ENCODE measurements around the gene MYLK3. TPM values are rescaled to one million over a fixed set of nuclear protein-coding genes. Genes with fewer than 3 reads are reported as not detected.
A peak's percentile ranks its signal among the peaks of the same experiment; 100 is the strongest.

Gene MYLK3
- total RNA-seq, 1 experiment from 2014 or later: not detected

GRCh38 chr16:46762583-46762982 lies 14.4 kb upstream of the MYLK3 start:
- peak; percentile 23 for DNase-seq (ENCODE audit: unreplicated experiment)
- Mint-ChIP-seq H3K9me3 (ENCODE audit: unreplicated experiment) (no peaks in the 10 kb centered on the region), H3K4me3 (ENCODE audit: unreplicated experiment) (no peak overlapping the region), H3K27ac (ENCODE audit: low read depth, unreplicated experiment) (no peak overlapping the region), H3K4me1 (ENCODE audit: insufficient read depth, unreplicated experiment) (no peaks in the 10 kb centered on the region), H3K36me3 (ENCODE audit: insufficient read depth, unreplicated experiment) (peaks cover 6% of the 10 kb centered on the region), H3K27me3 (ENCODE audit: insufficient read depth, unreplicated experiment) (peaks cover 34% of the 10 kb centered on the region)
- intact Hi-C loops (cut with micrococcal nuclease): no loop called here
- CTCF ChIA-PET: no interaction called here
- TF ChIP-seq CTCF (IDR thresholded peaks at IDR 0.05; ENCODE audit: unreplicated experiment): no peak
- POLR2A ChIA-PET: no interaction called here
- no TSS peak for BruUV-seq (replicated peaks)

- H3K4me3 Mint-ChIP-seq (ENCODE audit: unreplicated experiment): no peak overlapping the region
- ChIA-PET CTCF (interaction anchor here (0.6 kb wide), 3 partner anchors 28 to 153 kb away, joined by 3 read pairs; no protein-coding TSS in a partner anchor), POLR2A (no interaction called here)
- no peaks in the 10 kb centered on the region for H3K4me1 Mint-ChIP-seq (ENCODE audit: insufficient read depth, unreplicated experiment)
- no peak for TF ChIP-seq CTCF (IDR thresholded peaks at IDR 0.05; ENCODE audit: unreplicated experiment)
- no peak for DNase-seq (ENCODE audit: unreplicated experiment)
- BruUV-seq (replicated peaks): no TSS peak
- intact Hi-C loops (cut with micrococcal nuclease): no loop called here
- no peaks in the 10 kb centered on the region for H3K9me3 Mint-ChIP-seq (ENCODE audit: unreplicated experiment)
- peaks cover 34% of the 10 kb centered on the region for H3K27me3 Mint-ChIP-seq (ENCODE audit: insufficient read depth, unreplicated experiment)
- H3K27ac Mint-ChIP-seq (ENCODE audit: low read depth, unreplicated experiment): no peak overlapping the region
- H3K36me3 Mint-ChIP-seq (ENCODE audit: insufficient read depth, unreplicated experiment): peaks cover 6% of the 10 kb centered on the region
Measured at GRCh38 chr16:46759309-46759708, 11.2 kb upstream of the MYLK3 start.

GRCh38 chr16:46757339-46758050 lies 9.4 kb upstream of the MYLK3 start:
- Mint-ChIP-seq H3K4me3 (ENCODE audit: unreplicated experiment) (no peak overlapping the region), H3K4me1 (ENCODE audit: insufficient read depth, unreplicated experiment) (no peaks in the 10 kb centered on the region), H3K9me3 (ENCODE audit: unreplicated experiment) (no peaks in the 10 kb centered on the region), H3K27me3 (ENCODE audit: insufficient read depth, unreplicated experiment) (peaks cover 34% of the 10 kb centered on the region), H3K36me3 (ENCODE audit: insufficient read depth, unreplicated experiment) (peaks cover 6% of the 10 kb centered on the region), H3K27ac (ENCODE audit: low read depth, unreplicated experiment) (no peak overlapping the region)
- DNase-seq (ENCODE audit: unreplicated experiment): peak; percentile 12
- no TSS peak for BruUV-seq (replicated peaks)
- ChIA-PET CTCF (interaction anchor here (0.9 kb wide), 1 partner anchor 14 kb away, joined by 3 read pairs; no protein-coding TSS in a partner anchor), POLR2A (interaction anchor here (0.6 kb wide), 1 partner anchor 65 kb away, joined by 3 read pairs; no protein-coding TSS in a partner anchor)
- TF ChIP-seq CTCF (IDR thresholded peaks at IDR 0.05; ENCODE audit: unreplicated experiment): no peak
- intact Hi-C loops (cut with micrococcal nuclease): no loop called here

GRCh38 chr16:46756772-46757171 lies 8.6 kb upstream of the MYLK3 start:
- no peak for TF ChIP-seq CTCF (IDR thresholded peaks at IDR 0.05; ENCODE audit: unreplicated experiment)
- no peak overlapping the region for H3K27ac Mint-ChIP-seq (ENCODE audit: low read depth, unreplicated experiment)
- H3K36me3 Mint-ChIP-seq (ENCODE audit: insufficient read depth, unreplicated experiment): peaks cover 3% of the 10 kb centered on the region
- CTCF ChIA-PET: interaction anchor here (0.9 kb wide), 1 partner anchor 13 kb away, joined by 3 read pairs; no protein-coding TSS in a partner anchor
- intact Hi-C loops (cut with micrococcal nuclease): no loop called here
- H3K4me1 Mint-ChIP-seq (ENCODE audit: insufficient read depth, unreplicated experiment): no peaks in the 10 kb centered on the region
- BruUV-seq (replicated peaks): no TSS peak
- H3K9me3 Mint-ChIP-seq (ENCODE audit: unreplicated experiment): no peaks in the 10 kb centered on the region
- peaks cover 34% of the 10 kb centered on the region for H3K27me3 Mint-ChIP-seq (ENCODE audit: insufficient read depth, unreplicated experiment)
- DNase-seq (ENCODE audit: unreplicated experiment): no peak
- POLR2A ChIA-PET: no interaction called here
- H3K4me3 Mint-ChIP-seq (ENCODE audit: unreplicated experiment): no peak overlapping the region
